Esophagus mucosa (tissue), 1 donor: ENCODE data around the gene MAP3K2. TPM values are rescaled to one million over a fixed set of nuclear protein-coding genes. Genes with fewer than 3 reads are reported as not detected.
"Not testable (repeated sequence)": the region's sequence is repeated elsewhere in the genome, so short reads cannot be mapped to it uniquely, and the experiment has no call there.

Experiments used
- ATAC-seq: fragments of 200-7000 bp; cut with Tn5 transposase; one replicate; pipeline ENCODE4 v1.9.1; 2020
- total RNA-seq: library from RNA; stranded (reverse); gene quantifications from one replicate; pipeline ENCODE4 v1.2.4, GENCODE V29; 2023
- donor health status: DM: yes; HTN: yes; CAD: no.

The MAP3K2 gene
- total RNA-seq, 1 donor from 2014 or later: 30.0 TPM

- no peak for ATAC-seq
These were observed 32.5 kb upstream of the MAP3K2 start for GRCh38 chr2:127420039-127420864.

- no peak for ATAC-seq
These were observed 31.8 kb upstream of the MAP3K2 start for GRCh38 chr2:127419448-127420038.

- ATAC-seq: no peak
These were observed 31.3 kb upstream of the MAP3K2 start for GRCh38 chr2:127419112-127419430.

- ATAC-seq: no peak
These were observed 30.7 kb upstream of the MAP3K2 start, which contains the start of gene PROC for GRCh38 chr2:127418300-127419111. TSS of gene PROC (plus strand) at chr2:127418427. CDS start at chr2:127419943, 1,516 bp downstream.

GRCh38 chr2:127417406-127417805, 29.6 kb upstream of the MAP3K2 start:
- no peak for ATAC-seq

GRCh38 chr2:127416506-127417001, 28.8 kb upstream of the MAP3K2 start:
- no peak for ATAC-seq

GRCh38 chr2:127415593-127416505, 28.1 kb upstream of the MAP3K2 start:
- ATAC-seq: peak; percentile 85

- ATAC-seq: no peak
These were observed 27.1 kb upstream of the MAP3K2 start for GRCh38 chr2:127414638-127415592.

- no peak for ATAC-seq
These were observed 26.2 kb upstream of the MAP3K2 start for GRCh38 chr2:127413782-127414637.

- ATAC-seq: no peak
These were observed 25.4 kb upstream of the MAP3K2 start for GRCh38 chr2:127413200-127413599.

GRCh38 chr2:127411653-127412369, 24.0 kb upstream of the MAP3K2 start:
- no peak for ATAC-seq

GRCh38 chr2:127410871-127411652, 23.3 kb upstream of the MAP3K2 start:
- ATAC-seq: no peak

GRCh38 chr2:127409716-127410115, 21.9 kb upstream of the MAP3K2 start:
- ATAC-seq: not testable (repeated sequence)

GRCh38 chr2:127408807-127409099, 21.0 kb upstream of the MAP3K2 start:
- no peak for ATAC-seq

GRCh38 chr2:127408004-127408806, 20.4 kb upstream of the MAP3K2 start:
- ATAC-seq: peak; percentile 89

- ATAC-seq: peak; percentile 35
These were observed 19.9 kb upstream of the MAP3K2 start for GRCh38 chr2:127407661-127408003.

GRCh38 chr2:127407091-127407490, 19.3 kb upstream of the MAP3K2 start:
- ATAC-seq: no peak

GRCh38 chr2:127406454-127406853, 18.7 kb upstream of the MAP3K2 start:
- no peak for ATAC-seq
